ENCODE data around the gene IRX5.

The IRX5 gene

GRCh38 chr16:54931120-54932014 is 702 bp downstream of the IRX5 start:
- no peak for DNase-seq (ENCODE audit: low read depth, low spot score)

- no peak for DNase-seq (ENCODE audit: low read depth, low spot score)
Measured at GRCh38 chr16:54932021-54932660, 1.5 kb downstream of the IRX5 start.

GRCh38 chr16:54932737-54933254 is 2.1 kb downstream of the IRX5 start:
- no peak for DNase-seq (ENCODE audit: low read depth, low spot score)

- no peak for DNase-seq (ENCODE audit: low read depth, low spot score)
Measured at GRCh38 chr16:54933281-54934011, 2.8 kb downstream of the IRX5 start.

- DNase-seq (ENCODE audit: low read depth, low spot score): no peak
Measured at GRCh38 chr16:54934481-54935265, 4.0 kb downstream of the IRX5 start.

GRCh38 chr16:54935266-54935968 is 4.8 kb downstream of the IRX5 start:
- DNase-seq (ENCODE audit: low read depth, low spot score): no peak

GRCh38 chr16:54936201-54936978 is 5.7 kb downstream of the IRX5 start:
- DNase-seq (ENCODE audit: low read depth, low spot score): no peak

GRCh38 chr16:54936979-54937670 is 6.5 kb downstream of the IRX5 start:
- no peak for DNase-seq (ENCODE audit: low read depth, low spot score)

- no peak for DNase-seq (ENCODE audit: low read depth, low spot score)
Measured at GRCh38 chr16:54937671-54938211, 7.1 kb downstream of the IRX5 start.

- no peak for DNase-seq (ENCODE audit: low read depth, low spot score)
Measured at GRCh38 chr16:54938212-54939028, 7.8 kb downstream of the IRX5 start.

GRCh38 chr16:54939029-54939346 is 8.3 kb downstream of the IRX5 start:
- DNase-seq (ENCODE audit: low read depth, low spot score): no peak

- no peak for DNase-seq (ENCODE audit: low read depth, low spot score)
Measured at GRCh38 chr16:54939510-54940278, 9.0 kb downstream of the IRX5 start.

- no peak for DNase-seq (ENCODE audit: low read depth, low spot score)
Measured at GRCh38 chr16:54940279-54940604, 9.6 kb downstream of the IRX5 start.

GRCh38 chr16:54942353-54942943 is 11.8 kb downstream of the IRX5 start:
- DNase-seq (ENCODE audit: low read depth, low spot score): no peak

GRCh38 chr16:54944002-54944401 is 13.3 kb downstream of the IRX5 start:
- no peak for DNase-seq (ENCODE audit: low read depth, low spot score)

GRCh38 chr16:54945063-54945462 is 14.4 kb downstream of the IRX5 start:
- no peak for DNase-seq (ENCODE audit: low read depth, low spot score)

GRCh38 chr16:54946909-54947308 is 16.2 kb downstream of the IRX5 start:
- no peak for DNase-seq (ENCODE audit: low read depth, low spot score)

All from iPS DF 19.7 (cell line).